SHP77 (cell line): ENCODE results near the gene PTGES2.

Experiments used
- DNase-seq, 2 experiments: peaks; one replicate each; lab custom pipeline; 2025; lab: John Stamatoyannopoulos, UW

Gene PTGES2

DNA sequence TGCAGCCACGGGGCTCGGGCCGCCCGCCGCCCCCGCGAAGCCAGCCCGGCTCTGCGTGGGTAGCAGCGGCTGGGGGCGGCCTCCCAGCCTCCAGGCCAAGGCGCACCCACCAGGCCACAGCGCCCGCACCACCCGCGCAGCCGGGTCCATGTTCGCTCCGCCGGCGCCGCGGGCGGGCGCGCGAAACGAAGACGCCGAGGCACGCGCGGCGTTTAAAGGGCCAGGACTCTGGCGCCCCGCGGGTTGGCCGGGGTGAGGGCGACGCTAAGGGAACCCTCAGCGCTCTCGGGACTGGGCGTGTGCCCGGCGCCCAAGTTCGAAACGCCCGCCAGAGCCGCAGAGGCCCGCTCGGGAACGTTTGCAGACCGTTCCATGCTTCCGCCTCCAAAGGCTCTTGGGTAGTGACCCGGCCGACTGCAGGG lies at the start of gene PTGES2:
Gene PTGES2 (minus strand): TSS at position 162 of the 422 bp plus-strand sequence. CDS start 12 bp downstream, at position 150.
- DNase-seq = peak; percentile 62 to 68

DNA sequence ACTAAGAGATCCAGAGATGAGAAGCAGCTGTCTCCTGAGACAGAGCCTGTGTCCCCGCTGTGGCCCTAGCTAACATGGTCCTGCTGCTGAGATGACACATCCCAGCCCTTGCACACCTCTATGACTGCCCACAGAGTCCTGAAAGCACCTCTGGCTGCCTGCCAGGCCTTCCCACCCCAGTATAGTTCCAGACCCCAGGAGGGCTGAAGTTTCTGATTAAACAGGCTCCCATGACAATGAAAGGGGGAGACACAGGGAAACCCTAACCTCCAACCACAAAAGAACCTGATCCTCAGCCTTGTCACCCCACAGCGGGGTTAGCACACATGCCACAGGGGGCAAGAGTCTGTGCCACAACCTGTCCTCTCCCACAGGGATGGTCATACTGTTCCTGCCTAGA lies 48.2 kb upstream of the PTGES2 start:
- DNase-seq = no peak

DNA sequence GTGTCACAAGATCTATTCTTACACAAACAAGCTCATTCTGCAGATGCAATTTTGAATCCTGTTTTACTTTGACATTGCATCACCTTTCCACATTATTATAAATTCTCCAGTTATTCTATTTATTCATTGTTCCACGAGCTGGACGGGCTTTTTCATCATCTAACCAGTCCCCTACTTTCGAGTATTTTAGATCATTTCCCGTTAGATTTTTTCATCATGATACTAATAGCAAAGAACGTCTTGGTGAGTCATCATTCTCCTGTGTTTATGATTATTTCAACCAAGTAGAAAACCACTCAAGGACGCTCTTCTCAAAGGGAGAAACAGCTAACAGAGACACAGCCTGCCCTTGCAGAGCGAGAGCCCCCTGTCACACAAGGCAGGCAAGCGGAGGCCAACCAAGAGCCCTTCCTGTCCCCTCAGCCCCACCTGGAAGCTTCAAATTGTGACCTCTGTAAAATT lies 47.6 kb upstream of the PTGES2 start:
- no peak for DNase-seq

DNA sequence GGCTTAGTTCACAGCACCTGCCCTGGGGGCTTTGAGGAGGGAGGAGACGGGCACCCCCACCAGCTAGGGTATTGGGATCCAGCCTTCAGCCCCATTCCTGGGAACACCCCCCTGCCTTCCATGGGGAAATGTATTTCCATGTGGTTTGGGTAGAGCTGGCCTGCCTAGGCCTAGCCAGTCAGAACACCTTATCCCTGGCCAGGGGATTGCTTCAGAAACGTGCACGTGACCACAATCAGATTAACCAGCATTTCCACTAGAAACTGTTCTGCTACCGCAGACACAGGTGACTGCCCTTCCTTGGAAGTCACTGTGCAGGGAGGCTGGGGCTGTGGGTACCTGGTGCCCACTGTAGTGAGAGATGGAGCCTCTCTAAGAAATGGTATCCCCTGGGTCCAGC lies 46.5 kb upstream of the PTGES2 start:
- DNase-seq = no peak

DNA sequence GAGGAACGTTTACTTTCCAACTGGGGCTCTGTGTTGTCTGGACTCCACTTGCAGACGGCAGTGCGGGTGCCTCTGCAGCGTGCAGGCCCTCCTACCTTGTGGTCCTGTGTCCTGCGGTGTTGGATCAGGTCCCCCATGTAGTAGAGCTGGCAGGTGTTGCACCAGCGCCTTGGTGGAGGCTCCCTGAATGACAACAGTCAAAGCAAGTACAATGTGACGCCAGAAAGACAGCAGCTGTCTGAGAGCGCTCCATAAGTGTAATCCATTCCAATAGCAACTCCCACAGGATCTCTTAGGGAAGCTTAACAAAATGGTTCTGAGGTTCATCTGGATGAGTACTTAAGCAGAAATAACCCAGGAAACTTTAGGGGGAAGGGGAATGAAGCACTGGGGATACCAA lies 42.4 kb upstream of the PTGES2 start:
- DNase-seq = no peak

DNA sequence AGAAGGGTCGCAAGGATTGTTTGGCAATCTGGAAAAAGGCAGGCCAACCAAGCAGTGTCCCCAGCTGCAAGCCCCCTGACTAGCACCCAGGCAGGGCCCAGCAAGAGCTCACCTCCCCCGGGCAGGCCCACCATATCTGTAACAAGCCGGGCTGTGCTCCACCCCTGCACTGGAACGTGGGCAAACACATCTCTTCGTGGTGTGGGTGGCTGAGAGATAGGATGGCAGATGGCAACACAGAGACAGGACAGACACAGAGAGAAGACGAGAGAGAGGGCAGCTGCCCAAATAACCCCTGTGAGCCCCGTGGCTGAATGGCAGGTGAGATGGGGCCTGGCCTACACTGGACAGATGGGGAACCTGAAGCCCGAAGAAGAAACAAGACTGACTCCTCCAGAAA lies 42.0 kb upstream of the PTGES2 start:
- DNase-seq = no peak

DNA sequence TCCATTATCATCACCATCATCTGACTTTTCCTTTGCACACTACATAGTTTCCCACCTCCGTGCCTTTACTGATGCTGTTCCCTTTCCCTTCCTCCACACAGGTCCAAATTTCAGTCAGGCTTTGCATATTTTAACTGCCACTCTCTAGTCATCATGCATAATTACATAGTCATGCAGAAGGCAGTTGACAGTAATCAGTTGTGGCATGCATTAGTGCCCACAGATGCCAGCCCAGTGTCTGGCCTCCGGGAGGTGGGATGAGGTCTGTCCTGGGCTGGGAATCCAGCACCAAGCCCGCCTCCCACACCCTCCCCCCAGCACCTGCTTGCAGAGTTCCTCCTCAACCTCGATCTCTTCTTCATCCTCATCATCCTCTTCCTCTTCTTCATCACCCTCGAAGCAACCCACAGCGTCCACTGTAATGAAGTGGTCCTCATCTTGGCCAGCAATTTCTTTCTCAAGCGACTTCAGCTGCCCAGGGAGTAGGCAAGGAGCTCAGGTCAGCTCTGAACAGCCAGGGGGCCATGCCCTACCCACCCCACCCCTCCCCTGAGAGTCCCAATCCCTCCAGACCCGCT lies 41.3 kb upstream of the PTGES2 start:
- no peak for DNase-seq

DNA sequence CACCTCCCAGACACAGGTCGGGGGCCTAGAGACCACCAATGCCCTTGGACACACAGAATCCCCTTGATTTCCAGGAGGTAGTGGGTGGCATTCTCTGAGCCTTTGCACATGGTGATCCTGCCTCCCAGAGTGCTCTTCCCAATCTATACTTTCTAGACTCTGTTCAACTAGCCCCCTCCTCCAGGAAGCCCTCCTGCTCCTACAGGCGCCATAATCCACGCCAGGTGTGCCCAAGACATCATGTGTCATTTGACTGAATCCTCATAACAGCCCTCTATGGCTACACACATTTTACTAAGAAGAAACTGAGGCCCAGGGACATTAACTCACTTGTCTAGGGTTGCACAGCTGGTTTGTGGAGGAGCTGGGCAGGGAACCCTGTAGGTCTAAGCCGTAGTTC lies 39.7 kb upstream of the PTGES2 start:
- no peak for DNase-seq

DNA sequence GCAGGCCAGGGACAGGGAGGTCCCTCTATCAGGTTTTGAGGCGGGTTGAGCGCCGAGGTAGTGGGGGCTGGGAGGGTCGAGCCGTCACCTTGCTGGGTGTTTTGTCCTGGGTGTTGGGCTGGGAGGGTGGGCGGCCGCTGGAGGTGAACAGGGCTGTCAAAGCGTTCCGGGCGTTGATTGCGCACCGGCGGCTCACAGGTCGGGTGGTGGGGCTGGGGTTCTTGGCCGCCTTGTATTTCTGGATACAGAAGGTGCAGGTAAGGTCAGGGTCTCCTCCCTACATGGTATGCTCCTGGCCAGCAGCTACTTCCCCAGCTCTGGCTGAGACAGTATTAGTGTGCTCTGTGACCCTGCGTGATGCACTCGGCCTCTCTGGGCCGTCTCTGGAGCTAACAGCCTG lies 38.6 kb upstream of the PTGES2 start:
- DNase-seq = no peak

DNA sequence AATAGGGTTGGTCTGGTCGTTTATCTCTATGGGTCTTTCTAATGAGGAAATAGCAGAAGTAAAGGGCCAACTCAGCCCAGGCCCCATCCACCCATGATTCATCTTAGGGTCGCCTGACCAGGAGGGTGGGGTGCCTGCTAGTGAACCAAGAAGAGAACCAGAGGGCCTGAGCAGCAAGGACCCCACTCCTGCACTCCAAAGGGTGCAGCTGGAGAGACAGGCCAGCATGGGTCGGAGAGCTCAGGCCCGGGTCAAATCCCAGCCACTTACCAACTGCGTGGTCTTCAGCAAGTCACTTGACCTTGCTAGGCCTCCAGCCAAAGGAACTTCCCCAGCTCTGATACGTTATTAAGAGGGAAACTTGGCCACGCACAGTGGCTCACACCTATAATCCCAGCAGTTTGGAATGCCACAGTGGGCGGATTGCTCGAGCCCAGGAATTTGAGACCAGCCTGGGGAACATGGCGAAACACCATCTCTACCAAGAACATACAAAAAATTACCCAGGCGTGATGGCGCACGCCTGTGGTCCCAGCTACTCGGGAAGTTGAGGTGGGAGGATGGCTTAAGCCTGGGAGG lies 36.9 kb upstream of the PTGES2 start:
- DNase-seq = no peak

DNA sequence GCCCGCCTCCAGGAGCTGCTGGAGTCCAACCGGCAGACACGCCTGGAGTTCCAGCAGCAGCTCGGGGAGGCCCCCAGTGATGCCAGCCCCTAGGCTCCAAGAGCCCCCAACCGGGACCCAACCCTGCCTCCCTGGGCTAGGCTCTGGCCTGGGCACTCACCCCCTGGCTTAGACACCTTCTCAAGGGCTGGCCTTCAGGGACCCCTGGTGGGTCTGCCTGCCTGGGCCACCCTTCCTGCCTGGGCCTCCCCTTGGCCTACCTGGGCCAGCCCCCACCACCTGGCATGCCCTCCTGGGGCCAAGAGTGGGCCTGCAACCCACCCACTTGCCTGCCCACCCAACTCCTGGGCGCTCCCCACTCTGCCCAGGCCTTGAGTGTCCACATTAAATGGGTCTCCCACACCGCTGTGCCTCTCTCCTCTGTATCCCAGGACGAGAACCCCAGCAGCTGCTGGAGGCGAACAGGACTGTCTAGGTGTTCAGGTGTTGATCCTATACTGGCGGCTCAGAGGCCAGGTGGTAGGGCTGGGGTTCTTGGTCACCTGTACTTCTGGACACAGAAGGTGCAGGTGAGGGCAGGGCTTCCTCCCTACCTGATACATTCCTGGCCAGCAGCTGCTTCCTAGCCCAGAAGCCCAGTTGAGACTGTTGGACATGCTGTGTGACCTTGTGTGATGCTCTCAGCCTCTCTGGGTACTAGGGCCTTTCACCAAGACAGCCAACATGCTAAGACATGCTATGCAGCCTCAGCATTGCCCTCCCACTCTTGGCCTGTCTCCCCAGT lies 36.2 kb upstream of the PTGES2 start:
- no peak for DNase-seq

DNA sequence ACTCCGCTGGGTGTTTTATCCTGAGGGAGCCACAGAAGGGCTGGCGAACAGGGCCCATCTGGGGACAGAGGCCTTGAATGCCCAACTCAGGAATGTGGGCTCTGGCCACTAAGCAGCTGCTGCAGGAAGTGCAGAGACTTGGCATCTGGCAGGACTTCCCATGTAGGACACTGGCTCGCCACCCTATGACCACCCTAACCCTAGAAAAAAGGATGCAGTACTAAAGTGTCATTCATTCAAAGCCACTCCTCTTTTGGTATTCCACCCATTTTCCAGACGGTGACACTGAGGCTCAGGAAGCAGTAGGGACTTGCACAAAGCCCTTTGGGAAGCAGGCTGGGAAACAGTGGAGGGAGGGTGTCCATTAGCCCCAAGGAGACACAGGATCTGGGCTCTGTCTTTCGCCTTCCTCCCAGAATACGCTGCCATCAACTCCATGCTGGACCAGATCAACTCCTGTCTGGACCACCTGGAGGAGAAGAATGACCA lies 35.5 kb upstream of the PTGES2 start:
- no peak for DNase-seq

DNA sequence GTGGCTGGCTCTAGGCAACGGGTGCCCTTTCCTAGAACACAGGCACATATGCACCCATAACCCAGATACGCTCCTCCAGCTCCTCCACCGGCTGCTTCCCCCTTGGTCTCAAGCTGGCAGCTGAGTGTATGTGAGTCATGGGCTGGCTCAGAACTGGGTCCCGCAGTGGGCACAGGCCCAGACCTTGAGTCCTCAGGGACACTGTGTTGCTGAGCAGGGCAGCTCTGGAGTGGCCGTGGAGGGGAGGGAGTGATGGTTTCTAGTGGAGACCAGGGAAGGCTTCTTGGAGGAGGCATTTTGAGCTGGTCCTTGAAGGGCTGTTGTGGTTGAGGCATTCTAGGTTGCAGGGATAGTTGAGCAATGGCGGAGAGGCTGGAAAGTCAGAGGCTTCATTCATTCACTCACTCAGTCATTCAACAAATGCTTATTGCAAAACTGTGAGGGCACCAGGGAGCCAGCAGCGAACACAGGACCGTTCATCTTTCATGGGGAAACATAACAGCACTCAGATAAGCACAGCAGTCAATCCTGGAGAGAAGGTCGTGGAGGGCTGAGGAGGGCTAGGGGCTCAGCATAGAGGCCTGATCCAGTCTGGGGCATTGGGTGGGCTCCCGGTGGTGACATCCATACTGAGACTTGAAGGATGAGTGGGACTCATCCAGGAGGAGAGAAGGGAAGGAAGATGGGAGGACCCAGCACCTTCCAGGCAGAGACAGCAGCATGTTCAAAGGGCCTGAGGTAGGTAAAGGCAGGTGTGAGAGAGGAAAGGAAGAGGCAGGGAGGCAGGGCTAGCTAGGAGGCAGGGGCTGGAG lies 34.9 kb upstream of the PTGES2 start:
- no peak for DNase-seq

DNA sequence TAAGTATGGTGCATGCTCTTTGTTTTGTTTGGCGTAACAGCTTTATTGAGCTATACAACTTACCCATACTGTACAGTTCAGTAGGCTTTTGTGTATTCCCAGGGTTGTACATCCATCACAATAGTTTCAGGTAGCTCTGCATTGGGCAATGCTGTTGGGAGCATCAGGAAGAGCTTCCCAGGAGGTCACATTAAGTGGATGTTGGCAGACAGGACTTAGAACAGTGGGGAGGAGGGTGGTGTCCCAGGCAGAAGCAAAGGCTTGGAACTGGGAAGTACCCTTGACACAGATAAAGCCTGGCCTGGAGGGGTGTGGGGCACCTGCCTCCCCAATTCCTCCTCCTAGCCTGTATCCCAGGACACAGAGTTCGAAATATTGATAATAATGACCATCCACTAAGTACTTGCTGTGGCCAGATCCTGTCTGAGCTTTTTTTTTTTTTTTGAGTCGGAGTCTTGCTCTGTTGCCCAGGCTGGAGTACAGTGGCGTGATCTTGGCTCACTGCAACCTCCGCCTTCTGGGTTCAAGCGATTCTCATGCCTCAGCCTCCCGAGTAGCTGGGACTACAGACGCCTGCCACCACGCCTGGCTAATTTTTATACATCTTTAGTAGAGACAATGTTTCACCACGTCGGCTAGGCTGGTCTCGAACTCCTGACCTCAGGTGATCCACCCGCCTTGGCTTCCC lies 33.8 kb upstream of the PTGES2 start:
- DNase-seq = no peak

DNA sequence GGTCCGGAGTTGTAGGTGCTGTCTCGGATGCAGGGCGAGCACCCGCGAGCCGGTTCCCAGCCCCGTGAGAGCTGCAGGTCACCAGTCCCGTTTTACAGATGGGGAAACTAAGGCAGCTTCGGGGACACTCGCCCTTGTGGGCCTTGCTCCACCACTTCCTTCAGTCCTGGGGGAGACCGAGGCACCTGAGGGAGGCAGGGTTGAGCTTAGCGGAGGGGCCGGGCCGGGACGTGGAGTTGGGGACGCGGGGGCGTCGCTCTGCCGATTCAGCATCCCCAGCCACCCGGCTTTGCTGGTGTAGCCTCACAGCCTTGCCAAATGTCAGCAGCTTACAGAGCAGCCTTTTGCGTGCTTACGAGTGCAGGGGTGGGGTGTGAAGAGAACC lies 33.1 kb upstream of the PTGES2 start:
- DNase-seq = no peak

DNA sequence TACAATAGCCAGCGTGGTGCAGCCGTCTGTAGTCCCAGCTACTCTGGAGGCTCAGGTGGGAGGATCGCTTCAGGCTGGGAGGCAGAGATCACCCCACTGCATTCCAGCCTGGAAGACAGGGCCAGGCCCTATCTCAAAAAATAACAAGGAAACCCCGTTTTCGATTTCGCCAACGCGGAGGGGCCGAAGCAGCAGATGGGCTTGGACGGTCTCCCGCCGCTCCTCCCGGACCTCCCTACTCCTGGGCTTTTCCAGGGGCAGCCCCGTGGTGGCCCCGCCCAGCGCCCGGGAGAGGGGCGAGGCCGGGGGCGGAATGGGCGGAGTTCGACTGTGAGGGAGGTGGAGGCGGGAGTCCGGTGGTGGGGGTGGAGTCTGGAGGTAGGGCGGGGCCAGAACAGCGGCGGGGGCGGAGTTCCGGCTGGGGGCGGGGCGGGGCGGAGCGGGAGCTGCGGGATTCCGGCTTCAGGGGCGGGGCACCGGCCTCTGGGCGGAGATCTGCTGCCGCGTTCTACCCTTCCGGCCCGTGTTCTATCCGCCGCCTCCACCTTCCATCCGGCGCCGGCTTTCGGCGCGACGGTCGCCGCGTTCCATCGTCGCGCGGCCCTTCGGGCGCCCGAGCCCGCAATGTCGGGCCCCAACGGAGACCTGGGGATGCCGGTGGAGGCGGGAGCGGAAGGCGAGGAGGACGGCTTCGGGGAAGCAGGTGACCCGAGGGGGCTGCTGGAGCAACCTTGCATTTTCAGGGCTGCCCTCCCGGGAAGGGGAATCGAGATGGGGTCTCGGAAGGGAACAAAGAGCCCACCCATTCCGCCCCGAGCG lies 32.5 kb upstream of the PTGES2 start, which contains the start of gene BBLN:
Gene BBLN (plus strand): TSS at position 482 of the 819 bp plus-strand sequence. CDS start 143 bp downstream, at position 625.
- peak; percentile 88 to 90 for DNase-seq

DNA sequence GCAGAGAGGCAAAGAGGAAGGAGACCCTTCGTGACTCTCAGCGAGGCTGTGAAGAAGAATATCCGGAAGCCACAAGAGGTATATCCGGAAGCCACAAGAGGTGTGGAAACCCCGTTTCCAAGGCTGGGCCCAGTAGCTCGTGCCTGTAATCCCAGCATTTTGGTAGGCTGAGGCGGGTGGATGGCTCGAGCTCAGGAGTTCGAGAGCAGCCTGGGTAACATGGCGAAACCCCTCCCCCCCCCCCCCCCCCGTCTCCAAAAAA lies 31.9 kb upstream of the PTGES2 start:
- DNase-seq = peak; percentile 62 to 75

DNA sequence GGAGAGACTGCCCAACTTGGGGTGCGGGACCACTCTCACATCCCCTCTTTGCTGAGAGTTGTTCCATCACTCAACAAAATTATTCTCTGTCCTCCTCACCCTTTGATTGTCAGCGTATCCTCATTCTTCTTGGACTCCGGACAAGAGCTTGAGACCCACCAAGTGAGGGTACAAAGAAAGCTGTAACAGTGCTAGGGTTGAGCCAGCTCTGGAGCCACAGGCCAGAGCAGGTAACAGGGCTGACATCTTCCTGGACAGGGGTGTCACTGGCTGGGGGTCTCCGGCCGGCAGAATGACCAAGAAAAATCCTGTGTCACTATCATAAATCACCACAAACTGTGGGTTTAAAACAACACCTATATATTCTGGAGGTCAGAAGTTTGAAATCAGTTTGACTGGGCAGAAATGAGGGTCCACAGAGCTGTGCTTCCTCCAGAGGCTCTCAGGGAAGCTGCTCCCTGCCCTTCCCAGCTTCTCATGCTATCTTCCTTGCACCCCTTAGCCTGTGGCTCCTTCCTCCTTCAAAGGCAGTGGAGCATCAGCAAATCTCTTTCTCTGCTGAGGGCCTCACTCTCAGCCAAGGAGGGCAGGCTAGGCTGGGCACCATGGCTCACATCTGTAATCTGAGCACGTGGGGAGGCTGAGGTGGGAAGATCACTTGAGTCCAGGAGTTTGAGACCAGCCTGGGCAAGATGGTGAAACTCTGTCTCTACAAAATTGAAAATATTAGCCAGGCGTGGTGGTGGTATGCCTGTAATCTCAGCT lies 28.4 kb upstream of the PTGES2 start:
- DNase-seq = no peak

DNA sequence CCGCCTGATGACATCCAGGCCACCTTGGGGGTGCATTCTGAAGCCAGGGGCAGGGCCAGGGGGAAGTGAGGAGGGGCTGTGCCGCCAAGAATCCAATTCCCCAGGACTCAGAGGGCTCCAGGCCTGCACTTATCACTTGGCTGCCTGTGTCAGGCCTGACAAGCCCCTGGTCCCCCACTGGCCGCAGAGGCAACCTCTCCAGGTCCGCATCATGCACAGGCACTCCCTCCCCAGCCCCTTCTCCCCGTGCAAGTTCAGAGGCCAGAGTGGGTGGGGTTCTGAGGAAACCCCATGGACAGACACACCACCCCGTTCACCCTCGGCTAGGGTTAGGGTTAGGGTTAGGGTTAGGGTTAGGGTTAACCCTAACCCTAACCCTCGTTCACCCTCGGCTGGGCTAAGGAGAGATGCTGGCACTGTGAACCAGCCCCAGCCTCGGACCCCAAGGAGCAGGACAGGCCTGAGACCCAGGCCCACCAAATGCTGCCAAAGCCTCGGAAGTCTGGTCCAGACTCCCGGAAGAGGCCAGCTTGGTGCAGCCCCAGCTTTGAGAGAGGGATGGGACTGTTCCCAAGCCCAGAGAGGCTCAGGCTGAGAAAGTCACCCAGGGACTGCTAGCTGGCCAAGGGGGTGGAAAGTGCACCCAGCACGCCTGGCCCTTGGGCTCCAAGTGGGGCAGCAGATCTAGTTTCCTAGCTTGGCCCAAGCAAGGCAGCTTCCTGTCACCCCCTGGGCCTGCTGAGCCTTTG lies 26.6 kb upstream of the PTGES2 start:
- DNase-seq = no peak
